Thoracic aorta (tissue), 2 donors: ENCODE results near the gene CASP9. TPM values are rescaled to one million over a fixed set of nuclear protein-coding genes. Genes with fewer than 3 reads are reported as not detected.
A peak's percentile ranks its signal among the peaks of the same experiment; 100 is the strongest.

Source experiments
- ATAC-seq: fragments of 150-250 bp; one replicate; pipeline ENCODE4 v1.8.0; 2017; ENCODE audit warnings: low read depth; ENCODE audit not compliant: insufficient number of reproducible peaks, low FRiP score
- DNase-seq: peaks from one replicate; pipeline ENCODE4 v3.0.0-alpha.2; 2020; ENCODE audit warnings: low spot score
- H3K27ac ChIP-seq, 2 donors: fragments of 200-600 bp; sonication (generic); 1 replicate in 1 of 2; 2 replicates in 1 of 2; pipeline ENCODE4 v1.5.1; 2016; ENCODE audit warnings: mild to moderate bottlenecking in 2 of 2, moderate library complexity in 2 of 2
- H3K27me3 ChIP-seq: fragments of 200-600 bp; sonication (generic); replicated peaks from 2 replicates; pipeline ENCODE4 v1.6.0; 2016; ENCODE audit warnings: mild to moderate bottlenecking; ENCODE audit not compliant: insufficient read depth
- H3K36me3 ChIP-seq: fragments of 200-600 bp; sonication (generic); one replicate; pipeline ENCODE4 v1.5.1; 2016
- H3K4me1 ChIP-seq, 2 donors: fragments of 200-600 bp; sonication (generic); 1 replicate in 1 of 2; 2 replicates in 1 of 2; pipeline versions ENCODE4 v1.5.1 to v1.6.0; 2016; ENCODE audit warnings: low read depth in 2 of 2, mild to moderate bottlenecking in 1 of 2; ENCODE audit not compliant: control insufficient read depth in 1 of 2
- H3K4me3 ChIP-seq: fragments of 200-600 bp; sonication (generic); 2 replicates; pipeline ENCODE4 v1.5.1; 2016; ENCODE audit warnings: mild to moderate bottlenecking
- H3K9me3 ChIP-seq: fragments of 200-600 bp; sonication (generic); 2 replicates; pipeline ENCODE4 v1.5.1; 2016
- CTCF ChIP-seq: fragments of 200-600 bp; sonication (generic); IDR thresholded peaks from one replicate; pipeline ENCODE4 v1.5.1; 2019; ENCODE audit warnings: antibody characterized with exemption
- total RNA-seq, 2 donors: library from RNA; depleted of rRNA; stranded (reverse); fragments of >200 nt; gene quantifications; one replicate each; pipeline versions ENCODE4 v1.1.0 to v1.2.3, GENCODE V29; 2016

The CASP9 gene
- total RNA-seq, 2 donors from 2014 or later: 14.2 to 18.8 TPM

DNA sequence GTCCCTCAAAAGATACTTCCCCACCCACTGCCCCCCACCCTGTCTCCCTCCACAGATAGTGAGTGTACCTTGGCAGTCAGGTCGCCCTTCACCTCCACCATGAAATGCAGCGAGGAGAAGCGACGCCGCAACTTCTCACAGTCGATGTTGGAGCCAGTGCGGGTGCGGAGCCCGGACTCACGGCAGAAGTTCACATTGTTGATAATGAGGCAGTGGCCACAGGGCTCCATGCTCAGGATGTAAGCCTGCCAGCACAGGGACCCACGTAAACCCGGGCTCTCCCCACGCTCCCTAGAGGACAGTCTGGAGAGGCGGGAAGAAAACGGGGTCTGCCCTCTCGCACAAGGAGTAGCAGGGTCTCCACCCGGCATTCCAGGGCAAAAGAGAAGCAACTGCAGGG lies 17.2 kb downstream of the CASP9 start:
- Histone ChIP-seq H3K27ac (no peak overlapping the region), H3K4me3 (no peak overlapping the region), H3K27me3 (no peaks in the 10 kb centered on the region), H3K4me1 (no peaks in the 10 kb centered on the region), H3K36me3 (peaks cover 27% of the 10 kb centered on the region), H3K9me3 (no peaks in the 10 kb centered on the region)
- ATAC-seq (no peak), DNase-seq (no peak)
- TF ChIP-seq CTCF: no peak

GRCh38 chr1:15504436-15504835 lies 19.6 kb downstream of the CASP9 start:
- no peak for ATAC-seq
- no peaks in the 10 kb centered on the region for H3K9me3 ChIP-seq
- peaks cover 31% of the 10 kb centered on the region for H3K36me3 ChIP-seq
- no peak overlapping the region for H3K27ac ChIP-seq
- DNase-seq: no peak
- H3K4me3 ChIP-seq: no peak overlapping the region
- H3K27me3 ChIP-seq: no peaks in the 10 kb centered on the region
- no peaks in the 10 kb centered on the region for H3K4me1 ChIP-seq
- TF ChIP-seq CTCF: no peak

DNA sequence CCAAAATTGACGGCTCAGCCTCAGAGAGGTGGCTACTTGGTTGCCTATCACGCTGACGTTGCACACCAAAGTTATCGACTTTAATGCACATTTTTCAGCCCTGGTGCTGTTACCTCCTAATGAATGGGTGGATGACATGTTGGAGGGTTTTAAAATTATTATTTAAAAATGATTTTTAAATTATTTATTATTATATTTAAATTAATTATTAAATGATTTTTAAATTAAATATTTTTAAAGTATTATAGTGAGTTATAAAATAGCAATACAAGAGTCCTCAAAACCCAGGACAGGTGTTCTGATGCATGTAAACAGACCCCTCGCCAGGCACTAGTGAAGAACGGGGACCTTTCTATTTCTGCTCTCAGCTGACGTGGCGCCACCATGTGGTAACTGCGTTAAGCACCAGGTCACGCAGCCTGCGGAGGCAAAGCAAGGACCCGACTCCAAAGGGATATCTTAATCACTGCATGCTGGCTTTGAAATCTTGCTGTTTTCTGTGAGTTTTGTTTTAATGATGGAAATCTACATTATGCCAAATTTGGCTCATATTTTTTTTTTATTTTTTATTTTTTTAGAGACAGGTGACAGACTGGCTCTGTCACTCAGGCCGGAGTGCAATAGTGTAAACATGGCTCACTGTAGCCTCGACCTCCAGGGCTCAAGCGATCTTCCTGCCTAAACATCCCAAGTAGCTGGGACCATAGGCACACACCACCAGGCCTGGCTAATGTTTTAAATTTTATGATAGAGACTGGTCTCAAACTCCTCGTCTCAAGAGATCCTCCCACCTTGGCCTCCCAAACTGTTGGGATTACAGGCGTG lies 22.6 kb downstream of the CASP9 start:
- H3K27ac ChIP-seq: no peak overlapping the region
- peak; percentile 11 for TF ChIP-seq CTCF
- H3K27me3 ChIP-seq: no peaks in the 10 kb centered on the region
- H3K36me3 ChIP-seq: peaks cover 19% of the 10 kb centered on the region
- H3K9me3 ChIP-seq: no peaks in the 10 kb centered on the region
- no peak for DNase-seq
- H3K4me3 ChIP-seq: no peak overlapping the region
- ATAC-seq: no peak
- H3K4me1 ChIP-seq: no peaks in the 10 kb centered on the region

DNA sequence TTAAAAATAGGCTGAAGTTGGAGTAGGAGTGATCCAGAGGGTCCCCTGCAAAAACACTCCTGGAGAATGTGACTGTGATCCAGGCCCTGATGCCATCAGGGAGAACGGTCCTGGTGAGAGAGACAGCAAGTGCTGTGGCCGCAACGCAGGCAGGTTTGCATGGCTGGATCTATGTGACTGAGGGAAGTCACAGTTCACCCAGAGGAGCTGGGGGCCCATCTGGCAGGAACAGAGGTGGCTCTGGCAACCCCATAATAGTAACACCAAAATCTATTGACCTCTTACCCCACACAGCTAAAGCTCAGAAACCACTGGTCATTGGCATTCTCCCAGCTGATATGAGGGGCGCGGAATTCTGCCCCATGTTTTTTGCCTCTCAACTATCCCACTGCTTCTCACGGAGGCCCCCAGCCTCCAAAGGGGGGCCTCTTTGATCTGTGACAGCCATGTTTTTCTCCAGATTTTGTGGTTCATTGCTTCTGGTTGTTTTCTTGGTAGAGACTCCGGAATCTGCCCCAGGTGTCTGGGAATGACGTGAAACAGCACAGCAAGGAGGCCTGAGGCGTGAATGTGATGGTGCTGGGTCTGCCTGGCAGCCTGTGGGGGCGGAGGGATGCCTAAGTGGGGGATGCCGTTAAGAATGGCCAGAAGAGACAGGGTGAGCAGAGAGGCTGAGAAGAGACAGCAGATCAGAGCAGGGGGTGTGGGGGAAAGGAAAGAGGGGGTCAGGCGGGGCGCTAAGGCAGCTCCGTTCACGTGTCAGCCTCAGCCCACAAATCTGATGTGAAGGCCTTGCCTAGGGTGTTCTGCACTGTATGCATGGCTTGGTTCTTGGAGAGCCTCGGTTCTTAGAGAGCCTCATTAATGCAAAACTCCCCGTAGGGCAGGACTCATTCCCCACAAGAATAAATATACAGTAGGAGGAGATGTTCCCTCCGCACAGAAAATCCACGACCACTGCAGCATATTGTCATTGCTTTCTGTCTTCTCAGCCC lies 23.5 kb downstream of the CASP9 start:
- no peak for DNase-seq
- peaks cover 13% of the 10 kb centered on the region for H3K36me3 ChIP-seq
- ATAC-seq: no peak
- H3K27ac ChIP-seq: no peak overlapping the region
- no peaks in the 10 kb centered on the region for H3K27me3 ChIP-seq
- H3K4me1 ChIP-seq: no peaks in the 10 kb centered on the region
- H3K9me3 ChIP-seq: no peaks in the 10 kb centered on the region
- no peak for TF ChIP-seq CTCF
- no peak overlapping the region for H3K4me3 ChIP-seq

DNA sequence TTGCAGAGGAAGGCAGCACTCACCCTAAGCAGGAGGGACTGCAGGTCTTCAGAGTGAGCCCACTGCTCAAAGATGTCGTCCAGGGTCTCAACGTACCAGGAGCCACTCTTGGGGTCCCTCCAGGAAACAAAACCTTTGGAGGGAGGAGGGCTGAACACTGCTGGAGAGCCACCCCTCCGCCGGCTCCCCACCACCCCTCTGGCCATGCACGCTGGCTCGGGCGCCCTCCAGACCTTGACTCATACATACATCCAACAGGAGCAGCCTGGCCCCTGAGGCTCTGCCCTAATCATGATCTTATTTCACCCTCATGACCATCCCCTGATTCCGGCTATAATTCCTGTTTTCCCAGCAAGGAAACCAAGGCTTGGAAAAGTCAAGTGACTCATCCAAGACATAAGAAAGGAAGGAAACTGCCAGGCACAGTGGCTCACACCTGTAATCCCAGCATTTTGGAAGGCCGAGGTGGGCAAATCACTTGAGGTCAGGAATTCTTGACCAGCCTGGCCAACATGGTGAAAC lies 30.1 kb downstream of the CASP9 start:
- no peaks in the 10 kb centered on the region for H3K4me1 ChIP-seq
- no peak for TF ChIP-seq CTCF

More for the DNA sequence above, 30.1 kb downstream of the CASP9 start:
- H3K9me3 ChIP-seq: no peaks in the 10 kb centered on the region
- ATAC-seq (no peak), DNase-seq (no peak)
- H3K36me3 ChIP-seq: peaks cover 21% of the 10 kb centered on the region
- no peak overlapping the region for H3K27ac ChIP-seq
- H3K27me3 ChIP-seq: no peaks in the 10 kb centered on the region
- H3K4me3 ChIP-seq: no peak overlapping the region
